Stimulated activated CD8-positive, alpha-beta memory T cell treated with anti-CD3 and anti-CD28 coated beads, Interleukin-7, amount 100 ng/mL, for 24 hours (primary cell): Measurements from ENCODE around the gene SPATA17.

Experiments used
- DNase-seq: peaks from one replicate; pipeline ENCODE4 v3.0.0-alpha.2; 2020; ENCODE audit warnings: low read depth

SPATA17 gene

GRCh38 chr1:217917281-217917887, 286.2 kb downstream of the SPATA17 start:
- no peak for DNase-seq

GRCh38 chr1:217919683-217920388, 288.7 kb downstream of the SPATA17 start:
- DNase-seq = no peak
